ENCODE results near the gene XCL2.

GRCh38 chr1:168518813-168519212 is 25.0 kb downstream of the XCL2 start:
- TF ChIP-seq POLR2A (IDR thresholded peaks at IDR 0.05) (no peak), CTCF (IDR thresholded peaks at IDR 0.05) (no peak)
